ENCODE results near the gene GPATCH2L.

Gene GPATCH2L

DNA sequence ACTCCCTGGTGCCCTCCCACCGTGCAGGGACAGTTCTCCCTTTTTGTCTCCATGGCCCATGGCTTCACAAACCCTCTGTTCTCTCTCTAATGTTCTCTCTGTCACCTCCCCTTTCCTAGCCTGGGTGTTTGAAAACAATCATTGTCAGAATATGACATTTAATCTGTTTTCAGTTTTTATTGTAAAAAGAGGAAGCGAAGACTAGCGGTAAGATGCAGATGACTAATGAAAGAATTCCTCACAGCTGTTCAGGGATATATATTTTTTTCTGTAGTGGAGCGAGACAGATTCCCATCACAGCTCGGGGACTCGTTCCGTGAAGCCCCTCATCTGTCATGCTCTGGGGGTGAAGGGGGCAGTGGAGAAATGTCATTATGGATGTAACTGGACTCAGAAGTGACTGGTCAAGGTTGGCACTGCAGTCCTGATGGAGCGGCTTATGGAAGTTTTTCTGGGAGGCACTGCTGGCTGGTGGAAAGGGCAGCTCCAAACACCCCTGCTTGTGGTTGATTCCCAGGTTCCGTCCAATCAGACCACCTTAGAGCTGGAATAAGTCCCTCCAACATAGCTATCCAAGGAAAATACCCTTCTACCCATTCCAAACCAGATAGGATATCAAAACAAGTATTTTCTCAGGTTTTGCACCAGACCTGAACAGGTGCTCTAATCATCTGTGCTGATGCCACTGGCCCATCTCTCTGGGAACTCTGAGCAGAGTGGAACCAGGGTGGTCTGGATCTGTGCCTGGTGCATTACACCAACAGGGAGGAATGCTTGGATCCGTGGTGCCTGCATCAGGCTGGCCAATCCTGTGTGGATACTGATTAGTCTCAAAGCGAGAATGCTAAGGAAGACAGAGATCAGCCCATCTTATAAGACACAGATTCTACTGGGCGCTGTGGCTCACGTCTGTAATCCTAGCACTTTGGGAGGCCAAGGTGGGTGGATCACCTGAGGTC is 84.7 kb downstream of the GPATCH2L start:
- peak; percentile 46; the same call in 1 of the 2 replicates for TF ChIP-seq SPI1 (IDR thresholded peaks at IDR 0.05; ENCODE audit: borderline replicate concordance, low read depth)
- TF ChIP-seq GABPA (IDR thresholded peaks at IDR 0.05; ENCODE audit: low read depth), result no peak
- no peak overlapping the region for H3K27ac ChIP-seq (replicated peaks)

DNA sequence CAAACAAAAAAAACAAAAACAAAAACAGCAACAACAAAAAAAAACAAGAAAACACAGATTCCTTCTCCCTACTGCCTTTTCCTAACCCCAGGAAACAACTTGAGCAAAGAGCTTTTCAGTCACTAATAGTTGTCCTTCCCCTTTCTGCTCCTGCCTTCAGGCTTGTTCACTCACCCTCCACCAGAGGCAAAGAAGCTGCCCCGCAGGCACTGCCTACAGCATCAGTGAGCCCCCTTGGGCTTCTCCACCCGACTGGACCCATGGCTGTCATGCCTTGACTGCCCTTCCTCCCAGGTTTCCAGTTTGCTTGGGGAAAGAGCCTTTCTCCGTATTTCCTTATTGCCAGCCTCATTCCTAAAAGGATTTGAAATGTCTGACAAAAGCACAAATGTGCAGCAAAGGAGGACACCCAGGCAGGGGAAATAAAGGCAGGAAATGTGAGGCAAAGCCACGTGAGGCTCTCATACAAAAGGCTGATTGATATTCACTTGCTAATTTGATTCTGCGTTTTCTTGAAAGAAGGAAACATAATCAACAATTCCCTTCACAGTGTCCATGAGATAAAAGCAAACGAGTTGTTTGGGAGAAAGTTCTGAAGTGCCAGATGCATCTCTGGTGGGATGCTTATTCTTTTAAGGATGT is 85.7 kb downstream of the GPATCH2L start:
- no peaks in the 10 kb centered on the region for H3K27me3 ChIP-seq (ENCODE audit: insufficient read depth, poor library complexity, severe bottlenecking)
- DNase-seq (ENCODE audit: low read depth in 1 of 2, low spot score in 1 of 2), result no peak
- no peak for TF ChIP-seq POLR2AphosphoS5 (IDR thresholded peaks at IDR 0.05; ENCODE audit: low read depth)
- no peak for TF ChIP-seq REST (IDR thresholded peaks at IDR 0.05; ENCODE audit: insufficient replicate concordance, low read depth)
- TF ChIP-seq CTCF (IDR thresholded peaks at IDR 0.05; ENCODE audit: insufficient read depth, low read length), result no peak
- TF ChIP-seq GABPA (IDR thresholded peaks at IDR 0.05; ENCODE audit: low read depth), result no peak
- TF ChIP-seq SPI1 (IDR thresholded peaks at IDR 0.05; ENCODE audit: borderline replicate concordance, low read depth), result no peak
- no peak overlapping the region for H3K27ac ChIP-seq (replicated peaks)
- no peak overlapping the region for H3K4me3 ChIP-seq (replicated peaks; ENCODE audit: insufficient read depth, low read length)

More for the DNA sequence above, 84.7 kb downstream of the GPATCH2L start:
- H3K4me3 ChIP-seq (replicated peaks; ENCODE audit: insufficient read depth, low read length), result no peak overlapping the region
- no peaks in the 10 kb centered on the region for H3K27me3 ChIP-seq (ENCODE audit: insufficient read depth, poor library complexity, severe bottlenecking)
- DNase-seq (ENCODE audit: low read depth in 1 of 2, low spot score in 1 of 2), result no peak

DNA sequence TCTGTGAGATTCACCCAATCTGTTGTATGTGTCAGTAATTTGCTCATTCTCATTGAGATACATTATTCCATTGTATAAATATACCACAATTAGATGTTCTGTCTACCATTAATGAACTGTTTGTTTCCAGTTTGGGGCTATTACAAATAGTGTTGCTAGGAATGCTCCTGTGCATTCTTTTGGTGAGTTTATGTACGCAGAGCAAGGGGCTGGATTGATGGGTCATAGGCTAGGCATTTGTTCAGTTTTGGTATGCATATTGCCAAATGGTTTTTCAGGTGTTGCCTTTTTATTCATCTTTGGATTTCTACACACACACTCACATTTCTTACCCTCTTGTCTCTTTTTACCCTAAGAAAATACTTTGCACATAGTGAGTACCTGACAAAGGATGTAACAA is 93.4 kb downstream of the GPATCH2L start:
- H3K4me3 ChIP-seq (replicated peaks; ENCODE audit: insufficient read depth, low read length), result no peak overlapping the region
- TF ChIP-seq SPI1 (IDR thresholded peaks at IDR 0.05; ENCODE audit: borderline replicate concordance, low read depth), result no peak
- TF ChIP-seq GABPA (IDR thresholded peaks at IDR 0.05; ENCODE audit: low read depth), result no peak
- no peak for TF ChIP-seq CTCF (IDR thresholded peaks at IDR 0.05; ENCODE audit: insufficient read depth, low read length)
- no peak for TF ChIP-seq REST (IDR thresholded peaks at IDR 0.05; ENCODE audit: insufficient replicate concordance, low read depth)
- no peak for TF ChIP-seq POLR2AphosphoS5 (IDR thresholded peaks at IDR 0.05; ENCODE audit: low read depth)
- H3K27ac ChIP-seq (replicated peaks), result no peak overlapping the region
- no peak for DNase-seq (ENCODE audit: low read depth in 1 of 2, low spot score in 1 of 2)
- no peaks in the 10 kb centered on the region for H3K27me3 ChIP-seq (ENCODE audit: insufficient read depth, poor library complexity, severe bottlenecking)

DNA sequence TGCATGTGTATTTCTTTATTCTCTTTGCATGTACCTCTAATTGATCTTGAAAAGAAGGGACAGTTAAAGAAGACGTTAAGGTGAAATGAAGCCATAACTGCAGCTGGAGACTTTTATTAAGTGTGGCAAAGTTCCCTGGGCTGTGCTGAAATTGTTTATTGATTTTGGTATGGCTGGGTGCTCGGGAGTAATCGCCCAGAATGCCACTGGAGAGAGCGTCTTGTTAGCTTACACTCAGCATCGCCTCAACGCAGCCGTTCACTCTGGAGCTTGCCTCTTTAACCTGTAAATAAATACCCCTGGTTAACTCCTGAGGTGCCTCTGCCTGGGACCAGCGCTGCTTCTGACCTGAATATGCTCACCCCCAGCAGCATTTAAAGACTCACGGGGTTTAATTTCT is 98.6 kb downstream of the GPATCH2L start:
- DNase-seq (ENCODE audit: low read depth in 1 of 2, low spot score in 1 of 2), result no peak
- no peak overlapping the region for H3K4me3 ChIP-seq (replicated peaks; ENCODE audit: insufficient read depth, low read length)
- H3K27ac ChIP-seq (replicated peaks), result no peak overlapping the region
- H3K27me3 ChIP-seq (ENCODE audit: insufficient read depth, poor library complexity, severe bottlenecking), result no peaks in the 10 kb centered on the region
- TF ChIP-seq REST (IDR thresholded peaks at IDR 0.05; ENCODE audit: insufficient replicate concordance, low read depth), result no peak
- TF ChIP-seq SPI1 (IDR thresholded peaks at IDR 0.05; ENCODE audit: borderline replicate concordance, low read depth), result no peak
- TF ChIP-seq GABPA (IDR thresholded peaks at IDR 0.05; ENCODE audit: low read depth), result no peak
- no peak for TF ChIP-seq CTCF (IDR thresholded peaks at IDR 0.05; ENCODE audit: insufficient read depth, low read length)
- TF ChIP-seq POLR2AphosphoS5 (IDR thresholded peaks at IDR 0.05; ENCODE audit: low read depth), result no peak
